GM12878 (cell line): ENCODE data around the gene RNASE13. TPM values are rescaled to one million over a fixed set of nuclear protein-coding genes. Genes with fewer than 3 reads are reported as not detected.

ENCODE experiments used
- ATAC-seq: fragments of 200-7000 bp; cut with Tn5 transposase; 3 replicates; pipeline ENCODE4 v1.9.1; 2020; ENCODE audit warnings: mild to moderate bottlenecking, moderate library complexity
- BruUV-seq: library from RNA; stranded (reverse); fragments of 400-500 nt; replicated peaks from 2 replicates; lab custom pipeline; 2021; lab: Mats Ljungman, UMichigan
- CTCF ChIA-PET: fragments of 300-600 bp; sonication (Branson Sonifier 250); formaldehyde crosslinking; extraction: SDS; loops from one replicate; lab custom pipeline; 2021; ENCODE audit warnings: inconsistent platforms; lab: Yijun Ruan, JAX
- POLR2A ChIA-PET: fragments of 350-600 bp; formaldehyde crosslinking; extraction: SDS; loops from one replicate; lab custom pipeline; 2021; ENCODE audit warnings: inconsistent platforms; lab: Charles Lee
- RAD21 ChIA-PET: fragments of 300-600 bp; sonication (Branson Sonifier 250); formaldehyde crosslinking; loops from one replicate; lab custom pipeline; 2023; ENCODE audit warnings: antibody characterized with exemption; ENCODE audit not compliant: unreplicated experiment; lab: Charles Lee
- SMC1A ChIA-PET: fragments of 300-600 bp; sonication (Branson Sonifier 250); formaldehyde crosslinking; loops from one replicate; lab custom pipeline; 2023; ENCODE audit not compliant: unreplicated experiment, uncharacterized antibody; lab: Charles Lee
- DNase-seq: peaks from one replicate; pipeline ENCODE4 v3.0.0-alpha.2; 2011; ENCODE audit warnings: low read depth, low spot score
- FAIRE-seq: peaks from 3 replicates; lab custom pipeline; 2011; peaks lifted over from hg19 to GRCh38; lab: Jason Lieb, UNC
- H2AFZ ChIP-seq: 2 replicates; pipeline ENCODE4 v1.6.0; 2011; ENCODE audit warnings: low read depth, low read length, control low read depth; ENCODE audit not compliant: control insufficient read depth
- H3K27ac ChIP-seq: 2 replicates; pipeline ENCODE4 v1.5.1; 2011; ENCODE audit warnings: control low read depth; ENCODE audit not compliant: control insufficient read depth, insufficient read depth
- H3K27me3 ChIP-seq, 2 experiments: replicated peaks in 1 of 2; 2 replicates each; pipeline versions ENCODE4 v1.6.0 to v1.6.1; 2011; ENCODE audit warnings: low read length in 1 of 2; ENCODE audit not compliant: control insufficient read depth in 2 of 2, insufficient read depth in 2 of 2
- H3K36me3 ChIP-seq, 2 experiments: 2 replicates each; pipeline ENCODE4 v1.5.1; 2011; ENCODE audit warnings: low read length in 1 of 2; ENCODE audit not compliant: control insufficient read depth in 2 of 2, insufficient read depth in 2 of 2
- H3K4me1 ChIP-seq: 2 replicates; pipeline ENCODE4 v1.6.1; 2011; ENCODE audit warnings: mild to moderate bottlenecking, low read length, moderate library complexity, mixed read lengths; ENCODE audit not compliant: control insufficient read depth, insufficient read depth
- H3K4me2 ChIP-seq: 2 replicates; pipeline ENCODE4 v1.6.0; 2011; ENCODE audit warnings: control low read depth; ENCODE audit not compliant: control insufficient read depth, insufficient read depth
- H3K4me3 ChIP-seq: fragments of 200-600 bp; sonication (generic); 2 replicates; pipeline ENCODE4 v1.5.1; 2016
- H3K79me2 ChIP-seq: 2 replicates; pipeline ENCODE4 v1.6.0; 2011; ENCODE audit warnings: low read length; ENCODE audit not compliant: control insufficient read depth, insufficient read depth
- H3K9ac ChIP-seq: 2 replicates; pipeline ENCODE4 v1.8.0; 2011; ENCODE audit warnings: low read length, control low read depth, mixed read lengths; ENCODE audit not compliant: control insufficient read depth, insufficient read depth
- H3K9me3 ChIP-seq: replicated peaks from 3 replicates; pipeline ENCODE4 v1.5.1; 2011; ENCODE audit warnings: mild to moderate bottlenecking, low read length; ENCODE audit not compliant: control insufficient read depth, insufficient read depth
- H4K20me1 ChIP-seq: 2 replicates; pipeline ENCODE4 v1.6.0; 2011; ENCODE audit not compliant: control insufficient read depth, insufficient read depth
- BCL3 ChIP-seq: IDR thresholded peaks from 2 replicates; pipeline ENCODE4 v1.6.1; 2011; ENCODE audit warnings: borderline replicate concordance, low read depth, mild to moderate bottlenecking, moderate library complexity, low read length; ENCODE audit not compliant: insufficient read depth, poor library complexity, severe bottlenecking
- CREB1 ChIP-seq: IDR thresholded peaks from 2 replicates; pipeline ENCODE4 v1.6.1; 2012; ENCODE audit warnings: low read depth, mild to moderate bottlenecking, inconsistent platforms
- CREM ChIP-seq: IDR thresholded peaks from 2 replicates; pipeline ENCODE4 v1.6.1; 2014; ENCODE audit warnings: antibody characterized with exemption, low read depth
- CTCF ChIP-seq, 3 experiments: IDR thresholded peaks in 2 of 3; conservative IDR thresholded peaks in 1 of 3; 2 replicates each; pipeline ENCODE4 v1.5.1; 2011; ENCODE audit warnings: low read depth in 3 of 3, low read length in 3 of 3, mild to moderate bottlenecking in 3 of 3, control low read depth in 2 of 3, moderate library complexity in 2 of 3, inconsistent platforms in 1 of 3, mixed read lengths in 1 of 3; ENCODE audit not compliant: control insufficient read depth in 2 of 3, insufficient read depth in 1 of 3; ENCODE audit errors: extremely low read depth in 1 of 3
- E2F8 ChIP-seq: fragments of 450-650 bp; IDR thresholded peaks from 2 replicates; pipeline ENCODE4 v1.6.1; 2018; ENCODE audit warnings: mild to moderate bottlenecking, low read depth, moderate library complexity; ENCODE audit not compliant: partially characterized antibody
- ELK1 ChIP-seq: IDR thresholded peaks from 2 replicates; pipeline ENCODE4 v1.6.1; 2012; ENCODE audit warnings: low read depth, low read length, improper control_type of control experiment
- HDAC6 ChIP-seq: fragments of 200-600 bp; sonication (generic); IDR thresholded peaks from one replicate; pipeline ENCODE4 v1.8.0; 2017; ENCODE audit warnings: antibody characterized with exemption; ENCODE audit not compliant: unreplicated experiment
- MAX ChIP-seq: IDR thresholded peaks from 2 replicates; pipeline ENCODE4 v1.6.1; 2012; ENCODE audit warnings: low read depth, low read length, improper control_type of control experiment
- MXI1 ChIP-seq: fragments of 150-350 bp; IDR thresholded peaks from 2 replicates; pipeline ENCODE4 v1.6.1; 2011; ENCODE audit warnings: low read depth, mild to moderate bottlenecking, inconsistent platforms, low read length, improper control_type of control experiment
- NFYB ChIP-seq: IDR thresholded peaks from 2 replicates; pipeline ENCODE4 v1.6.1; 2011; ENCODE audit warnings: low read depth, mild to moderate bottlenecking, low read length, improper control_type of control experiment, moderate library complexity; ENCODE audit not compliant: insufficient read depth
- POLR2A ChIP-seq: IDR thresholded peaks from 2 replicates; pipeline ENCODE4 v1.6.1; 2011; ENCODE audit warnings: low read depth, mild to moderate bottlenecking, low read length
- RELB ChIP-seq: fragments of 450-650 bp; IDR thresholded peaks from 2 replicates; pipeline ENCODE4 v1.6.1; 2017; ENCODE audit warnings: low read depth, mild to moderate bottlenecking, moderate library complexity
- SMAD1 ChIP-seq: fragments of 450-650 bp; IDR thresholded peaks from 2 replicates; pipeline ENCODE4 v1.6.1; 2018; ENCODE audit warnings: mild to moderate bottlenecking, low read depth; ENCODE audit not compliant: partially characterized antibody
- TCF3 ChIP-seq: IDR thresholded peaks from 2 replicates; pipeline ENCODE4 v1.6.1; 2012; ENCODE audit warnings: low read depth, mild to moderate bottlenecking, low read length, borderline replicate concordance; ENCODE audit not compliant: insufficient read depth
- YBX1 ChIP-seq: fragments of 450-650 bp; IDR thresholded peaks from 2 replicates; pipeline ENCODE4 v1.6.1; 2016; ENCODE audit warnings: antibody characterized with exemption
- WGBS: methylation state at CpG from one replicate; pipeline ENCODE4 v1.1.6; 2016; ENCODE audit warnings: low lambda C conversion rate; ENCODE audit not compliant: insufficient replicate concordance, insufficient coverage; ENCODE audit errors: missing lambda C conversion rate; 5-methylcytosine and 5-hydroxymethylcytosine counted together
- in situ Hi-C: fragments of 300-500 bp; cut with MboI; formaldehyde crosslinking; loops from 9 replicates; pipeline ENCODE4 v1.14.3; 2018; ENCODE audit warnings: mixed read lengths
- intact Hi-C: fragments of 100-400 bp; cut with micrococcal nuclease; formaldehyde crosslinking; loops from one replicate; pipeline ENCODE4 v1.14.2; 2022; ENCODE audit not compliant: unreplicated experiment
- polyA plus RNA-seq, 11 experiments: library from polyadenylated mRNA; depleted of rRNA in 4 of 11; unstranded in 6 of 11; stranded (reverse) in 5 of 11; fragments of >200 nt; fragmentation: Nextera tagmentation in 4 of 11; fragmentation: Illumina TruSeq in 1 of 11; extraction: Ambion mirVana in 4 of 11; extraction: Trizol in 1 of 11; gene quantifications; 1 replicate in 1 of 11; 2 replicates in 10 of 11; pipeline versions ENCODE4 v1.2.1 to v1.2.3, GENCODE V29; 2011 to 2016; ENCODE audit warnings: inconsistent platforms in 2 of 11, missing spikeins in 2 of 11, low read depth in 1 of 11
- total RNA-seq, 4 experiments: library from RNA; depleted of rRNA in 3 of 4; stranded (reverse); fragments of >200 nt in 3 of 4; fragmentation: Illumina TruSeq in 1 of 4; extraction: Trizol in 1 of 4; gene quantifications; 2 replicates each; pipeline versions ENCODE4 v1.2.1 to v1.2.3, GENCODE V29; 2013 to 2021

The RNASE13 gene
- total and polyA plus RNA-seq, 10 of the 15 experiments (the other 5 are each of a cell fraction or from before 2014, with no cell fraction given), result not detected

- ATAC-seq, result no peak
- RAD21 ChIA-PET, result interaction anchor here (1.4 kb wide), 1 partner anchor 18 kb away, joined by 3 read pairs; no protein-coding TSS in a partner anchor
- POLR2A ChIA-PET, result no interaction called here
- no peak for TF ChIP-seq ELK1
- TF ChIP-seq CTCF (IDR thresholded peaks at IDR 0.05 in 2 of 3, conservative IDR thresholded peaks at IDR 0.05 in 1 of 3; ENCODE audit: control insufficient read depth in 2 of 3, extremely low read depth in 1 of 3, insufficient read depth in 1 of 3, low read depth in 3 of 3, low read length in 3 of 3), result no peak
- TF ChIP-seq SMAD1, result no peak
- TF ChIP-seq YBX1, result no peak
- no peak for TF ChIP-seq TCF3
- TF ChIP-seq HDAC6, result no peak
- TF ChIP-seq CREB1, result no peak
- TF ChIP-seq RELB, result no peak
- TF ChIP-seq POLR2A, result no peak
- no peak for TF ChIP-seq NFYB
- TF ChIP-seq MAX, result no peak
- TF ChIP-seq BCL3, result no peak
- TF ChIP-seq CREM, result no peak
- TF ChIP-seq E2F8, result no peak
- TF ChIP-seq MXI1, result no peak
These were observed 2.1 kb upstream of the RNASE13 start for GRCh38 chr14:21036751-21037150.

More at GRCh38 chr14:21036751-21037150, 2.1 kb upstream of the RNASE13 start:
- FAIRE-seq (no peak), DNase-seq (no peak)
- 63% methylated on average over 7 of the region's 7 CpGs for WGBS
- no peak overlapping the region for H3K27ac ChIP-seq
- no peaks in the 10 kb centered on the region for H3K79me2 ChIP-seq
- no TSS peak for BruUV-seq
- H3K4me2 ChIP-seq, result no peak overlapping the region
- H3K27me3 ChIP-seq, result peaks cover 0 to under 1% of the 10 kb centered on the region in 2 experiments; a peak in 1 of 4 replicates
- CTCF ChIA-PET, result interaction anchor here (0.9 to 2.4 kb wide), 4 partner anchors 22 to 66 kb away, joined by 4 to 14 read pairs (median 5); no protein-coding TSS in a partner anchor
- in situ Hi-C loops (no loop called here), intact Hi-C loops (no loop called here)
- SMC1A ChIA-PET, result interaction anchor here (0.7 kb wide), 1 partner anchor 68 kb away, joined by 3 read pairs; no protein-coding TSS in a partner anchor
- H3K9me3 ChIP-seq, result no peaks in the 10 kb centered on the region
- no peak overlapping the region for H3K9ac ChIP-seq
- no peak overlapping the region for H2AFZ ChIP-seq
- H3K4me1 ChIP-seq, result peaks cover 8% of the 10 kb centered on the region
- no peak overlapping the region for H3K4me3 ChIP-seq
- no peaks in the 10 kb centered on the region for H4K20me1 ChIP-seq
- no peaks in the 10 kb centered on the region for H3K36me3 ChIP-seq
